SHP77 treated with DMSO at 0.1 percent for 48 hours (cell line): Measurements from ENCODE around the gene RNASE9.
"Not testable (repeated sequence)": the region's sequence is repeated elsewhere in the genome, so short reads cannot be mapped to it uniquely, and the experiment has no call there.

ENCODE experiments used
- DNase-seq: peaks from one replicate; lab custom pipeline; 2025; lab: John Stamatoyannopoulos, UW

Gene RNASE9

DNA sequence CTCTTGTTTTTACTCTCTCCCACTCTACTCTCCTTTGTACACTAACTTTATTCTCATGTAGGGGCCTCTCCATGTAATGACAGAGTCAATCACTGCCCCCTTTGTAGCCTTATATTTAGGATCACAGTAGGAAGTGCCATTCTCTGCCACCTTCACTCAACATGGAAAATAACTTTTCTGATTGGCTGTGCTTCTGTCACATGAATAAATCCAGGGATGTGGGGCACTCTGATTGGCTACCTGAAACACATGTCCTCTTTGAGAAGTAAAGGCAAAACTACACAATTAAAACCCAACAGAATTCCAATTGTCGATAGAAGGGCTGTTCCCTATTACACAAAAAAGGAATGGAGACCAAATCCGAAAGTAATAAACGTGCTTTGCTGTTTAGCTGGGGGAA lies at the start of gene RNASE9:
RNASE9 (minus strand) TSS at position 87 of the 400 bp plus-strand sequence.
- DNase-seq, result no peak

GRCh38 chr14:20610002-20610765 lies 49.3 kb upstream of the RNASE9 start:
- DNase-seq, result peak; percentile 84

DNA sequence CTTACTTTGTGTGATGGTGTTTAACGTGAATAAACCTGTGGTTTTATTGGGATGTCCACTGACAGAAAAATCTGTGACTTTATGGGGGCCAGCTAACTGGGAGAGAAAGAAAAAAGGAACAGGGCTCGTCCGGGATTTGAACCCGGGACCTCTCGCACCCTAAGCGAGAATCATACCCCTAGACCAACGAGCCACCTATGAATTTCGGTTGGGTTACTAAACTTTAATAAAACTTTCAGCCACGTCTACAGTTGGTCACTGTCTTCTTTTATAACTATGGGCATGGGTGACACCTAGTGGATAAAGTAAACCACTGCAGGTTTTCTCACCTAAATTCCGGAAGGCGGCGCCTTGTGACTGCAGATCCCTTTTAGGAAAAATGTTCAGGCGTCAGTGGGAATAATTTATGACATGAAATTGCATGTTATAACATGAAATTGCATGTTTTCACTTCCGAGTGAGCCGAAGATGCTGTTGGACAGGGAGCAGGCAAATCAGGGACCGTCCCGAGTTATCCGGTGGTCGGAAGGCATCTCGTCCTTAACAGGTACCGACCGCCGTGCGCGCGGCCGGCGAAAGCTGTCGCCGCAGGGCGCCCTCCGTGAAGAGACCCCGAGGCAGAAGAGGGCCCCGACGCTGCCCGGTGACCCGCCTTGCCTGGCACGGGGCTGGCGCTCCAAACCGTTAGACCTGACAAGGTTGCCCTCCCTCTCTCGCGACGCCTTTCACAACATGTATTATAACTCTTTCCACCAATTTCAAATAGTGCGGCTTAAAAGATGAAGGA lies 48.6 kb upstream of the RNASE9 start:
- peak; percentile 83 for DNase-seq

DNA sequence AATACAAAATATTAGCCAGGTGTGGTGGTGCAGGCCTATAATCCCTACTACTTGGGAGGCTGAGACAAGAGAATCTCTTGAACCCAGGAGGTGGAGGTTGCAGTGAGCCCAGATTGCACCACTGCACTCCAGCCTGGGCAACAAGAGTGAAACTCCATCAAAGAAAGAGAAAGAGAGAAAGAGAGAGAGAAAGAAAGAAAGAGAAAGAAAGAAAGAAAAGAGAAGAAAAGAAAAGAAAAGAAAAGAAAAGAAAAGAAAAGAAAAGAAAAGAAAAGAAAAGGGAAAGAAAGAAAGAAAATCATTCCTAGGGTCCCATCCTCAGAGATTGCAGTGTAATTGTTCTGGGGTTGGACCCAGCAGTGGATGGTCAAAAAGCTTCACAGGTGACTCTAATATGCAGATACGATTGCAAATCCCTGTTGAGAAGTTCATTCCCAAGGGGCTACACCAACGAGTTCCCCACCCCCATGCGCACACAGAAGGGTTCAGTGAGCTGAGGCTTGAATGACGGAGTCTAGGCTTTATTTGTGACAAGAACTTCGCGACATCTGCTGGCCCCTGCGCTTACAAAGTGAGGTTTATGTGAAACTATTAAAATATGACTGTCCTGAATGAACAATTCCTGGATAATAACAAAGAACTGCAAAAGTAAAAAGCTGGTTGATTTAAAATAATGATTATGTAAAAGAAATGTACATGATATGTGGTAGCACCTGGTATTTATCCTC lies 47.7 kb upstream of the RNASE9 start:
- no peak for DNase-seq

GRCh38 chr14:20607617-20608016 lies 46.8 kb upstream of the RNASE9 start:
- DNase-seq, result no peak

- no peak for DNase-seq
These were observed 46.0 kb upstream of the RNASE9 start for GRCh38 chr14:20606902-20607242.

GRCh38 chr14:20606190-20606901 lies 45.5 kb upstream of the RNASE9 start:
- DNase-seq, result peak; percentile 49

DNA sequence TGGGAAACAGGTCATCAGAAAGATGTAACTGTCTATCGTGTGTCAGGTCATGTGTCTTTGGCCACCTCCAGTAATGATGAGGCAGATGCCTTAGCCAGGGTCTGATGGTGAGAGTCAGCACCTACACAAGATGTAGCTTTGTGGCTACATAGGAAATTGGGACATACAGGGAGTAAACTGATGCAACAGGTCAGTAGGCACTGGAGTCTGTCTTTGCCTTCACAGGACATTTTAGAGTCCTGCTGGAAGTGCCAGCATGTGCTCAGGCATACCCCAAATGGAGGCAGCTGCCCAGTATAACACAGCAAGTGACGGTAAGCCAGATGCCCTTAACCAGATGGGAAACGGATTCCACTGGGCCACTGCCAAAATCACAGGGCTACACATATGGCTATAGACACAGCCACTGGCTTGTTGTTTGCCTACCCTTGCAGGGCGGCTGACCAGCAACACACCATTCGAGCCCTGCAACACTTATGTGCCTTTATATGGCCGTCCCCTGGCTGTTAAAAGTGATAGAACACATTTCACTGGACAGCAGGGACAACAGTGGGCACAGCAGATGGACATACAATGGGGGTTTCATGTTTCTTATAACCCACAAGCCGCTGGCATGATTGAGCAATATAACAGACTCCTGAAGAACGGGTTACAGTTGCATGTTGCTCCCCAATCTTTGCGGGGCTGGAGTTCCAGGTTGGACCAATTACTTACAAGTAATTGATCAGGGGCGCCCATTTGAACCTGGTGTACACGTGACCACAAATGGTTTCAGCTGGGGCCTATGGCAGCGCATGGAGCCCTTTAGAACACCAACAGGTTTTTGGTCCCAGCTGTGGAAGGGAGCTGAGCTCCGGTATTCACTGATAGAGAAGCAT lies 43.2 kb upstream of the RNASE9 start:
- DNase-seq, result no peak

GRCh38 chr14:20602583-20602982 lies 41.7 kb upstream of the RNASE9 start:
- no peak for DNase-seq

DNA sequence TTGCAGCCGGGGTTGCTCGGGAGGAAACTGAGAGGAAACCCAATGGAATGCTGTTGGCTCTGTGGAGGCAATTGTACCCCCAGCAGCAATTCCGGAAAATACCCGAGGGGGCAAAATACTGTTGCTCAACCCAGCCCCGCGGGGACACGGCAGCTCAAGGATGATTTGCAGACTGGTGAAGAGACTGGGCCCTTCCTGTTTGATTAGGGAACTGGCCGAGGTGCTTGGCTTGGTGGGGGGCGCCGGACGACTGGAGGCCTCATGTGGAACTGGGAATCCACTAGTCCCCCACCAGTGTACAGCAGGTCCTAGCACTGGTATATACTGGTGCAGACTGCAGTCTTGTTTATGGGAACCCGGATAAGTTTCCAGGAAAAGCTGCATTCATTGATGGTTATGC lies 40.7 kb upstream of the RNASE9 start:
- no peak for DNase-seq

GRCh38 chr14:20597108-20597507 lies 36.3 kb upstream of the RNASE9 start:
- no peak for DNase-seq

GRCh38 chr14:20595726-20596125 lies 34.9 kb upstream of the RNASE9 start:
- not testable (repeated sequence) for DNase-seq

DNA sequence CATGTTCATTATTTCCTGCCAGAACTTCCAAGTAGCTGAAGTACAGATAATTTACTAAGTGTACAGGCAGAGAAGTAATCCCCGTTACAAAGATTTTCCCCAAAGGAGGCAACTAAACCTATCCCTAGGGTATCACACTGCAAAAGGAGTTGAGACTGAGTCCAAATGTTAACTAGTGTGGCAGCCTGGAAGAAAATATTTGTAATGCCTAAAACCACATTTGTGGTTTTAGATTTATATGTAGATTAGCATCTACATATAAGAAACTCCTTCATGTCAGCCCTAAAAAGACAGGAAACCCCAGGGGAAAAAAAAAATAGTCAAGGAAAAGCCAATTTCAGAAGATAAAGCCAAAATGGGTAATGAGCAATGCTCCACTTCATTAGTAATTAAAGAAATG lies 31.7 kb upstream of the RNASE9 start:
- DNase-seq, result no peak

DNA sequence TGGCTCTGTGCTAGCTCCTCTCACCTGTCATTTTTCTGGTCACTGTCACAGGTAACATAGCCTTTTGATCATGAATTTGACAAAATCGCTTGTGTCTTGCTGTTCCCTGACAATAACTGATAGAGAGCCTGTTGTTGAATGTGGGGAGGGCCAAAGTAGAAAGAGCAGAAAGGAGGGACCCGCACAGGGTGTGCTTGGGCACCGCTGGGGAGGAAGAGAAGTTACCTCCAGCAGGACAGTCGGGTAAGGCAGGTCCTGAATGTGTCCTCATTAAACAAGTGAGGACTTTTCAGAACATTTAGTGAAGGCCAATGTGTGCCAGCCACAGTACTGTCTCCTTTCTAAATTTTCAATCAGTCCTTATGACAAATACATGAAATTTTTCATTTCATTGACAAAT lies 30.4 kb upstream of the RNASE9 start, which contains the start of gene RNASE12:
RNASE12 (minus strand) TSS at position 142 of the 400 bp plus-strand sequence. CDS start 653 bp downstream, outside the sequence.
- no peak for DNase-seq

DNA sequence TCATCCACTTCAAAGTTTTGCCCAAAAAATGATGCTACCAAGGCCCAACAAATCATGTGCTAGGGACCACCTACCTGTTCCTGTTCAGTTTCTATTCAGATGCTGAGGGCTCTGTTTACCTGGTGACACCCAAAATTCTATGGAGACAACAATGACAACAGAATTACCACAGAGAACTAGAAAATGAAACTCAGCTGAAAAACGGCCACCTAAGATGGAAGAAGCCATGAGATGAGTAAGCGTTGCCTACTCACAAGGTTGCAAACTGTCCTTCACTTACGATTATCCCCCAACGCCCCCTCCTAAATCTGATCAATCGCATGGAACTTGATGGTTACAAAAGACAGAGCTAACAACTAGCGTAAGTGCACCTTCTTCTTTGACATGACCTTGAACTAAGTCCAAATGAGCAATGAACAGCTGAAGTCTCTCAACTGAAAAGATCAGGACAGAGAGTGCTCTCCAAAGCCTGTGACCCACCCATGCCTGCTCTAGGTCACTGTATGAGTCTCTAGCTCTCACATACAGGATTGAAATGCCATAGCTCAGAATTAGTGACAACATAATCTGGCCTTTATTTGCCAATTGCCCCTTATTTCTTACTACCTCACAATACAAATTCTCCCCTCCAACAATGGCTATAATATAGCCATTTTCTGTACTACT lies 26.8 kb upstream of the RNASE9 start, which contains the start of gene RNASE11:
RNASE11 (minus strand) TSS at position 513 of the 666 bp plus-strand sequence.
- DNase-seq, result no peak

- DNase-seq, result no peak
These were observed 23.1 kb upstream of the RNASE9 start for GRCh38 chr14:20583908-20584307.

DNA sequence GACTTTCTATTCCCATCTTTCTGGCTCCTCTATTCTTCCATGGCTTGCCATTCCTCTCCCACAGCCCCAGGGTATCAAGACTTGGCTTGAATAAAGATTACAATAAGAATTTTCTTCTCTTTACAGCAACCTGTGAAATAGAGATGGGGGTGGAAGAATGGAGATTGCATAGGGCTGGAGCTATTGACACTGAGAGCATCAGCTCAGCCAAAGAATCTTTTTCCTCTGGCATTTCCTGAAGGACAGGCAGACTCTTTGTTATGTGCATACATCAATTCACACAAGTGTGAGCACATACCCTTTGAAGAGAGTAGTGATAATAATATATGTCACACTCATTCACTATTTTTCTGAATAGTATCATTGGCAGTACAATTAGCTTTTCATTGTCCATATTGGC lies 22.3 kb upstream of the RNASE9 start:
- no peak for DNase-seq

- DNase-seq, result no peak
These were observed 19.4 kb upstream of the RNASE9 start for GRCh38 chr14:20580242-20580641.

GRCh38 chr14:20578784-20579502 lies 18.1 kb upstream of the RNASE9 start:
- no peak for DNase-seq

DNA sequence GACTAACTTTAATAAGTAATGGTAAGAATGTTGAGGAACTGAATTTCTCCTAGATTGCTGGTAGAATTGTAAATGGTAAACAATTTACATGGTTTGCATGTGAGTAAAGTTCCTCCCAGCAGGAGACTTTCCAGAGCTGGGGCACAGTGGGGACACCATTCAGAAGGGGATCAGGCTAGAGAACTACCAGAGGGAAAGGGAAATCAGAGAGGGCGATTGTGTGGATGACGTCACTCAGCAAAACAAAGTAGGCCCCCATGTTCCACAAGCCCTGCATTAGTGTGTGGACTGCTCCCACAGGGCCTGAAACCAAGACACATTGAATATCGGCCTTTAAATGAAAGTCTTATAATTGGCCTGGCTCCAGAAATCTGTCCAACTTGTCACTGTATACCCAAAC lies 17.5 kb upstream of the RNASE9 start:
- DNase-seq, result no peak
